Measurements from ENCODE around the gene HYAL1. TPM values are rescaled to one million over a fixed set of nuclear protein-coding genes. Genes with fewer than 3 reads are reported as not detected.

The HYAL1 gene
- total RNA-seq, 2 experiments from 2014 or later, result not detected

DNA sequence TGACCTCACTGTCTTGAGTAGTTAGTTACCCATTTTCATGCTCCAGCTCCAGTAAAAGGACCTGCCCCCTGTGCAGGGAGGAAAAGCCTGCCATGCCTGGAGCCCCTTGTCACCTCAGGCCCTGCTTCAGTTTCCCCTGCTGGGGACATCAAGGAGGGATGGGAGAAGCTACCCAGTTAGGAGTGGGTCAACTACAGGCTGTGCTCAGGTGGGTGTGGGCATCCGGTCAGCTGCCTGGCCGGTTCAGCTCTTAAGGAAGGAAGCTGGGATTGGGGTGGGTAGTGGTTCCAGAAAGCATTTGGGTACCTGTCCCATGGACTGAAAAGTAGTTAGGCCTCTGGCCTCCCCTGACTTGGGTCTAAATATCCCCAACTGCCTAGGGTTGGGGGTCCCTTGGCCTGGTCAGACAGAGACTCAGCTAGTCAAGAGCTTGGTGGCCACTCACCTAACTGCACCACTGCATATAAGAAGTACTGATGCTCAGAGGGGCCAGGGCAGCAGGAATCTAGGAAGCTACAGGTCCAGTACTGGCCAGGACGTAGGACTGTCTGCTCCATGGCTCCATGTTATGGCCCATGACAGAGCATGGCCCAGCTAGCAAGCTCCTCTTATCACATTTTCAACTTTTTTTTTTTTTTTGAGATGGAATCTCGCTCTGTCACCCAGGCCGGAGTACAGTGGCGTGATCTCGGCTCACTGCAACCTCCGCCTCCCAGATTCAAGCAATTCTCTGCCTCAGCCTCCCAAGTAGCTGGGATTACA lies 23.9 kb downstream of the HYAL1 start:
- H3K27me3 Mint-ChIP-seq, result peaks cover 21% of the 10 kb centered on the region
- no peaks in the 10 kb centered on the region for H3K9me3 Mint-ChIP-seq
- H3K4me1 Mint-ChIP-seq (ENCODE audit: low read depth), result peaks cover 15% of the 10 kb centered on the region
- intact Hi-C loops (cut with micrococcal nuclease), result loop anchor here (2.0 kb wide), 1 partner anchor 87 kb away; no protein-coding TSS in a partner anchor
- H3K4me3 Mint-ChIP-seq, result no peak overlapping the region
- ChIA-PET POLR2A (interaction anchor here (1.0 to 9.6 kb wide), 4 partner anchors 11 to 48 kb away, joined by 3 to 98 read pairs (median 6); partner anchors contain the start of genes HYAL3, IFRD2 and NAA80), CTCF (interaction anchor here (1.0 to 2.1 kb wide), 5 partner anchors 20 to 86 kb away, joined by 3 to 6 read pairs (median 4); partner anchors contain the start of genes HYAL3 and NAA80)
- ATAC-seq (no peak), DNase-seq (no peak)
- H3K36me3 Mint-ChIP-seq (ENCODE audit: low read depth), result no peaks in the 10 kb centered on the region
- no peak overlapping the region for H3K27ac Mint-ChIP-seq
- TF ChIP-seq, protein P1, sequence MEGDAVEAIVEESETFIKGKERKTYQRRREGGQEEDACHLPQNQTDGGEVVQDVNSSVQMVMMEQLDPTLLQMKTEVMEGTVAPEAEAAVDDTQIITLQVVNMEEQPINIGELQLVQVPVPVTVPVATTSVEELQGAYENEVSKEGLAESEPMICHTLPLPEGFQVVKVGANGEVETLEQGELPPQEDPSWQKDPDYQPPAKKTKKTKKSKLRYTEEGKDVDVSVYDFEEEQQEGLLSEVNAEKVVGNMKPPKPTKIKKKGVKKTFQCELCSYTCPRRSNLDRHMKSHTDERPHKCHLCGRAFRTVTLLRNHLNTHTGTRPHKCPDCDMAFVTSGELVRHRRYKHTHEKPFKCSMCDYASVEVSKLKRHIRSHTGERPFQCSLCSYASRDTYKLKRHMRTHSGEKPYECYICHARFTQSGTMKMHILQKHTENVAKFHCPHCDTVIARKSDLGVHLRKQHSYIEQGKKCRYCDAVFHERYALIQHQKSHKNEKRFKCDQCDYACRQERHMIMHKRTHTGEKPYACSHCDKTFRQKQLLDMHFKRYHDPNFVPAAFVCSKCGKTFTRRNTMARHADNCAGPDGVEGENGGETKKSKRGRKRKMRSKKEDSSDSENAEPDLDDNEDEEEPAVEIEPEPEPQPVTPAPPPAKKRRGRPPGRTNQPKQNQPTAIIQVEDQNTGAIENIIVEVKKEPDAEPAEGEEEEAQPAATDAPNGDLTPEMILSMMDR (IDR thresholded peaks at IDR 0.05), result no peak

DNA sequence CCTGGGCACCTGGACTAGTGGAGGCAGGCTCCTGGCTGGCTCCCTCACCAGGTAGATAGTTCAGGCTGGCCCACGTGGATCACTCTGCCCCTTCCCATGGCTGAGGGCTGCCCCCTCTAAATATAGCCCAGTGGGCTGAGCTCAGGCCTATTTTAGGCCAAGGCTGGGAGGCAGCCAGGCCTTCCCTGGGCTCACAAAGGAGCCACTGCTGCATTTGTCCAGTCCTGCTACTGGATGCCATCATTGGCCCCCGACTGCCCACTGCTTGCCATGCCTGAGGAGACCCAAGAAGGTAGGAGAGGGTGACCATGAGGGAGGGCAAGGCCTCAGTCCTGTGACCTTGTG lies 24.5 kb downstream of the HYAL1 start, which contains the start of gene LSMEM2:
TSS of gene LSMEM2 (plus strand) at position 208 of the 345 bp plus-strand sequence. CDS start at position 235, 27 bp downstream.
- H3K4me1 Mint-ChIP-seq (ENCODE audit: low read depth), result peaks cover 21% of the 10 kb centered on the region
- no peak within 1 kb of the TSS for H3K27ac Mint-ChIP-seq
- ChIA-PET POLR2A (interaction anchor here (1.3 to 9.6 kb wide), 4 partner anchors 11 to 48 kb away, joined by 4 to 98 read pairs (median 6); partner anchors contain the start of genes HYAL3, IFRD2 and NAA80), CTCF (interaction anchor here (1.0 to 2.1 kb wide), 4 partner anchors 20 to 53 kb away, joined by 3 to 6 read pairs (median 4); partner anchors contain the start of genes HYAL3 and NAA80)
- ATAC-seq (no peak), DNase-seq (no peak)
- intact Hi-C loops (cut with micrococcal nuclease), result loop anchor here (2.0 kb wide), 1 partner anchor 86 kb away; no protein-coding TSS in a partner anchor
- no peaks in the 10 kb centered on the region for H3K9me3 Mint-ChIP-seq
- H3K4me3 Mint-ChIP-seq, result no peak within 1 kb of the TSS
- TF ChIP-seq, protein P1 (IDR thresholded peaks at IDR 0.05), result no peak
- peaks cover 2% of the 10 kb centered on the region for H3K36me3 Mint-ChIP-seq (ENCODE audit: low read depth)
- peaks cover 27% of the 10 kb centered on the region for H3K27me3 Mint-ChIP-seq

DNA sequence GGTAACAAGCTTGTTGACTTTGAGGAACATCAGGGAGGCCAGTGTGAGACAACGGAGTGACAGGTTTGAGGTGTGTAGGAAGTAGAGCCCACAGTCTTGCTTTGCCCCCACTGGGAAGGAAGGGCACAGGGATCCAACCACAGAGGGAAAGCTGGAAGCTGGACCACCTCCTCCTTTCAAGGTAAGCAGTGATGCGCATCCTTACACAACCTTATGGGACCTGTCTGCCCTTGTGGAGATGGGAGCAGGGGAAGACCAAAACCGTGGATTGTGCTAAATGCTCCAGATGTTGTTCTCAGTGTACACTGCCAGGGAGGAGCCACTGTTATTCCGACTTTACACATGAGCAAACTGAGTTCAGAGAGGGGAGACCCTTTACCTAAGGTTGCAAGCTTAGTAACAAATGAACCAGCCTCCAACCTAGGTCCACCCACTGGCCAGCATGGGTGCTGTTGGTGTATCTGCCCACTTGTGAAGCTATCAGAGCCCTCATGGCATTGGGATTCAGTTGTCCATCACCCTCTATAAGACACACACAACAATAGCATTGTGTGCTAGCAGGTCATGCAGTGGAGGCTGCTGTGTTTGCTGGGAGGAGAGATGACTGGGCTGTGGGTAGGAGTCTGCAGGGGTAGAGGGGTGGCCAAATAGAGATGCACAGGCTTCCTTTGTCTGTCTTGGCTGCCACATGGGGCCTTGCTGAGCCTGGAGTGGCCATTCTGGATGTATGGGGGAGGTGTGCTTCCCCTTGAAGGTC lies 25.1 kb downstream of the HYAL1 start:
- no peak for DNase-seq
- Mint-ChIP-seq H3K4me1 (ENCODE audit: low read depth) (peaks cover 24% of the 10 kb centered on the region), H3K4me3 (no peak overlapping the region), H3K36me3 (ENCODE audit: low read depth) (peaks cover 2% of the 10 kb centered on the region), H3K9me3 (no peaks in the 10 kb centered on the region), H3K27ac (no peak overlapping the region), H3K27me3 (peaks cover 30% of the 10 kb centered on the region)
- POLR2A ChIA-PET, result interaction anchor here (1.1 to 9.6 kb wide), 4 partner anchors 12 to 27 kb away, joined by 3 to 98 read pairs (median 6); partner anchors contain the start of genes HYAL3, IFRD2 and NAA80
- CTCF ChIA-PET, result interaction anchor here (1.0 to 2.1 kb wide), 6 partner anchors 14 to 52 kb away, joined by 3 to 8 read pairs (median 4); partner anchors contain the start of genes HYAL3, IFRD2 and NAA80
- TF ChIP-seq, protein P1 (IDR thresholded peaks at IDR 0.05), result no peak
- ATAC-seq, result no peak
- intact Hi-C loops (cut with micrococcal nuclease), result loop anchor here (2.0 kb wide), 1 partner anchor 86 kb away; no protein-coding TSS in a partner anchor

DNA sequence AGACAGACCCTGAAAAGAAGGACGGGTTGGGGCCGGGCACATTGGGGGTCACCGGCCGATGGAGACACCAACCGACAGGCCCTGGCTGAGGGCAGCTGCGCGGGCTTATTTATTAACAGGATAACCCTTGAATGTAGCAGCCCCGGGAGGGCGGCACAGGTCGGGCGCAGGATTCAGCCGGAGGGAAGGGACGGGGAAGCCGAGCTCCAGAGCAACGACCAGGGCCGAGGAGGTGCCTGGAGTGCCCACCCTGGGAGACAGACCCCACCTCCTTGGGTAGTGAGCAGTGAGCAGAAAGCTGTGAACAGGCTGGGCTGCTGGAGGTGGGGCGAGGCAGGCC lies 26.6 kb downstream of the HYAL1 start:
- intact Hi-C loops (cut with micrococcal nuclease), result no loop called here
- ATAC-seq, result no peak
- ChIA-PET CTCF (interaction anchor here (1.6 to 4.4 kb wide), 3 partner anchors 17 to 83 kb away, joined by 6 to 36 read pairs (median 8); no protein-coding TSS in a partner anchor), POLR2A (interaction anchor here (1.5 to 9.6 kb wide), 2 partner anchors 13 to 82 kb away, joined by 3 to 98 read pairs; partner anchors contain the start of gene IFRD2)
- Mint-ChIP-seq H3K4me1 (ENCODE audit: low read depth) (peaks cover 33% of the 10 kb centered on the region), H3K36me3 (ENCODE audit: low read depth) (peaks cover 2% of the 10 kb centered on the region), H3K9me3 (no peaks in the 10 kb centered on the region), H3K27me3 (peaks cover 35% of the 10 kb centered on the region), H3K27ac (no peak overlapping the region), H3K4me3 (no peak overlapping the region)
- TF ChIP-seq, protein P1 (IDR thresholded peaks at IDR 0.05), result no peak
- no peak for DNase-seq

Data from activated CD8-positive, alpha-beta T cell treated with anti-CD3 and anti-CD28 coated beads for 36 hours (primary cell).